HG02678 (cell line): ENCODE data around the gene EFNA5.

Experiments
- ATAC-seq: cut with Tn5 transposase; IDR thresholded peaks from one replicate; pipeline ENCODE4 v1.9.1; 2021; ENCODE audit warnings: mild to moderate bottlenecking, moderate library complexity; ENCODE audit not compliant: unreplicated experiment

Gene EFNA5

GRCh38 chr5:107604990-107605389 is 65.7 kb downstream of the EFNA5 start:
- ATAC-seq, result peak; percentile 62

GRCh38 chr5:107604146-107604910 is 66.4 kb downstream of the EFNA5 start:
- no peak for ATAC-seq

- no peak for ATAC-seq
Observed at GRCh38 chr5:107603349-107603748, 67.4 kb downstream of the EFNA5 start.

GRCh38 chr5:107602896-107603295 is 67.8 kb downstream of the EFNA5 start:
- no peak for ATAC-seq

- ATAC-seq, result no peak
Observed at GRCh38 chr5:107601076-107601475, 69.7 kb downstream of the EFNA5 start.

GRCh38 chr5:107598958-107599357 is 71.8 kb downstream of the EFNA5 start:
- ATAC-seq, result no peak

- ATAC-seq, result no peak
Observed at GRCh38 chr5:107597803-107598202, 72.9 kb downstream of the EFNA5 start.

- no peak for ATAC-seq
Observed at GRCh38 chr5:107597247-107597646, 73.5 kb downstream of the EFNA5 start.

- ATAC-seq, result no peak
Observed at GRCh38 chr5:107594253-107595045, 76.3 kb downstream of the EFNA5 start.

- no peak for ATAC-seq
Observed at GRCh38 chr5:107593009-107593408, 77.7 kb downstream of the EFNA5 start.

- no peak for ATAC-seq
Observed at GRCh38 chr5:107592515-107592914, 78.2 kb downstream of the EFNA5 start.

- no peak for ATAC-seq
Observed at GRCh38 chr5:107590686-107591085, 80.1 kb downstream of the EFNA5 start.

- ATAC-seq, result no peak
Observed at GRCh38 chr5:107589520-107590193, 81.1 kb downstream of the EFNA5 start.

GRCh38 chr5:107582625-107583024 is 88.1 kb downstream of the EFNA5 start:
- ATAC-seq, result no peak

- ATAC-seq, result no peak
Observed at GRCh38 chr5:107580889-107581820, 89.6 kb downstream of the EFNA5 start.

- no peak for ATAC-seq
Observed at GRCh38 chr5:107578051-107578635, 92.6 kb downstream of the EFNA5 start.

GRCh38 chr5:107577394-107577950 is 93.3 kb downstream of the EFNA5 start:
- ATAC-seq, result no peak

GRCh38 chr5:107576736-107577393 is 93.9 kb downstream of the EFNA5 start:
- ATAC-seq, result no peak

GRCh38 chr5:107576155-107576554 is 94.6 kb downstream of the EFNA5 start:
- no peak for ATAC-seq
